GM12864 (cell line): ENCODE data around the gene DPYD.

ENCODE experiments used
- DNase-seq: peaks from one replicate; pipeline ENCODE4 v3.0.0-alpha.2; 2011; ENCODE audit warnings: low read depth
- H3K4me3 ChIP-seq: 2 replicates; pipeline ENCODE4 v1.5.1; 2011; ENCODE audit warnings: mild to moderate bottlenecking, low read depth, low read length, control low read depth
- CTCF ChIP-seq: IDR thresholded peaks from 2 replicates; pipeline ENCODE4 v1.5.1; 2011; ENCODE audit warnings: low read depth, mild to moderate bottlenecking, moderate library complexity, low read length, control low read depth, inconsistent platforms; ENCODE audit errors: missing control alignments

The DPYD gene

DNA sequence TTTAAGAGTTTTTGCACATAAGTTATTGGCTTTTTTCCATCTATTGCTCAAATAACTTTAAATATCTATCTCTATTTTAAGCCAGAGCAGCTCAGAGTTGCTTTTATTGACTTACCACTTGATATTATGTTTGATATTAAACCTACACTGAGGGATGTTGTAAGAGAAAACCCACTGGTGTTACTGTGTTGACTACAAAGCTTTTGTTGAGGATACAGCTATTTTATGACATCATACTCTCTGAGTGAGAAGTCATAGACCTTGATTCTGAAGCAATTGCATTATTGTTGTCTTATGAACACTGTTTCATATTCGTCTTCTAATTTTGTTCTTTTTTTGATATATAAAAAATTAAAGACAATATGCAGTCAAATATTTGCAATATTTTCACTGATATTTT lies 638.9 kb downstream of the DPYD start:
- DNase-seq = no peak
- TF ChIP-seq CTCF = no peak
- no peak overlapping the region for H3K4me3 ChIP-seq

DNA sequence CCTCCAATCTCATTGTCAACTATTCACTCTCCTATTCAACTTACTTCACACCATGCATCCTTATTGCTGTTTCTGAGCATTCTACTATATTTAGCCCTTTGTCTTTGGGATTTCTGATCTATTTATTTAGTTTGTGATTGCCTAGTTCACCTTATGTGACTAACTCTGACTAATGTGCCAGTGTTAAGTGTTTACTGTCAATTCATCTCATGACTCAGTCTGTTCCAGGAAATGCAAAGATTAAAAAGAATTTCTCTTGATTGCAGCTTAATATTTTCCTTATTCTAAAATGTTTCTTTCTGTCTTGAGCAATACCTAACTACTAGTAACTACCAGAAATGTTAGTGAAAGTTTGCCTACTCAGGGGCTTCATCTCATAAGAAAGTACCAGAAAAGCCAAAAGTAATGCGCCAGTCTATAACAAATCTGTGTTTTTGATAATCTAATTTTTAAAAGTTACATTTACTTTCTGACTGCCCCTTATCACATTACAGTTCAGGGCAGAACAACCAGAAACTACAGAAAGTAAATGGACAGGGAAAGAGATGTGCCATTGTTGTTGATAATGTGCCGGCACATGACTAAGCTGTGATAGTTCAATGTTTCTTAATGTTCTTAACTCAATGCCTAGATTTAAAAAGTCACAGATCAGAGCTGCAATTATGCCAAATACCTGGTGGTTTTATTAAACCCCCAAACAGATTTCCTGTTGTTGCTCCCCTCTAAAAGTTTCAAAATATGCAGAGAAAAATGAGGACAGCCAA lies 642.8 kb downstream of the DPYD start:
- no peak for TF ChIP-seq CTCF
- H3K4me3 ChIP-seq = no peak overlapping the region
- no peak for DNase-seq

DNA sequence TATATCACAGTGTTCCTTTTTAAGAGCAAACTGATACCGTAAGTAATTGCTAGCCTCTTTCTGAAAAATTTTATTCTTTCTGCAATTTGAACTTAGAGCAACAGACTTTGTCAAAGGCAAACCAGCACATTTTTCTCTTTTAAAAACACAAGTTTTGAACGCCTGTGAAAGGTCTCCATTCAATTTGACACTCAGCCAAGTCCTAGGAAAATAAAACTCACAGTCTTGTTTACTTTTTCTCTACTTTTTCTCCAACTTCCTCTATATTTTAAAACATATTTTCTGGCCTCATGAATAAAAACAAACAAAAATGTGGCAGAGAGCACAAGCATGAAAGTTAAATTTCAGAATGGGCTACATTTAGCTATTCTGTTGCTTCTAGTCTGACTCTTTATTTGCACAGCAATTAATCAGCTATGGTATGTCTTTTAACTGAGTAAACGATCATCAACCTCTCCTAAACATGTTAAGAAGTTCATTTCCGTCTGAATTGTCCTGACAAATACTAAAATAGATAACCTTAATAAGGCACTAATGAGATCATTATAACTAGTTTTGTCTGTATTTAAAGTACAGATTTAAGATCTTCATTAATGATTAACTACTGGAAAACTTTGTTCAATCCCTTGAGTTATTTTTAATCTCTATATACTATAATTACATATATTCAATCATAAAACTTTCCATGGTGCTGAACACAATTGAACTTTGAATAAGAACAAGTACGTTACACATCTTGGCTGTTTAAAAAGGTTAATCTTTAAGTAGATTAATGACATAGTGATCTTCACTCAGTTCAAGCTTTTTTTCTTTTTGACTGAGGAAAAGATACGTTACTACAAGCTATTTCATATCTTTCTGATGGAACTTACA lies 648.7 kb downstream of the DPYD start:
- no peak for DNase-seq
- no peak for TF ChIP-seq CTCF
- no peak overlapping the region for H3K4me3 ChIP-seq

DNA sequence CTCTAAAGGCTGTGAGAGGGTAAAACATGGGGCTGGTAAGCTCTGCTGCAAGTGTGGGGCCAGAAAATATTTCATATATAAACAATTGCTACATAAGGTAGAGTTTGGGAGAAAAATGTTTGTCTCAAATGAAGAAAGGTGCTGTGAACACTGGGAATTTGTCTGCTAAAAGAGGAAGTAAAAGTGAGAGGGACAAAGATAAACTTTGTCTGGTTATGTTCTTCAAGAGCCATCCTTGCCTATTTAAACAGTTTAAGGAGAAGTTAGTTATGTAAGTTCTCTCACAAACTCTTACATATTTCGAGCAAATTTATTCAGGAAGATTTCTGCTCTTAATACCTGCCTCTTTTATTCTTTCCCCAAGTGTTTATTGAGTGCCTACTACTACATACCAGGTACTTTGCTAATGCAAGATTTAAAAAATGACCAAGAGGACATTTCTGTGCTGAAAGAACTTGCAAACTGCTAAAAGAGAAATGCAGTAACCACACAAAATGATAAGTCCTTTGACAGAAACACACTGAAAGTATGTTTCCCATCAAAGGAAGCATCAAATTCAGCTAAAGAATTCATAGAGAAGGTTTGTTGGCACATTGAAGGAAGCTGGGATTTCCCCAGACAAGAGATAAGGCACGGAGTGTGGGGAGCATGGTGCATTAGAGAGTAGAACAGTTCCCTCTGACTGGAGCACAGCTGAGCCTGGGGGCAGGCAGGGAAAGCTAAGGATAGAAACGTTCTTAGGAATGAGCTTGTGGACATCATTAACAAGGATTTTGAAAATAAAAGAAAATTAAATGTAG lies 650.1 kb downstream of the DPYD start:
- DNase-seq = no peak
- TF ChIP-seq CTCF = no peak

GRCh38 chr1:97265630-97266029 lies 655.2 kb downstream of the DPYD start:
- no peak for TF ChIP-seq CTCF
- H3K4me3 ChIP-seq = no peak overlapping the region
- no peak for DNase-seq

More for the DNA sequence above, 650.1 kb downstream of the DPYD start:
- no peak overlapping the region for H3K4me3 ChIP-seq

GRCh38 chr1:97262842-97263241 lies 658.0 kb downstream of the DPYD start:
- no peak overlapping the region for H3K4me3 ChIP-seq
- DNase-seq = no peak
- no peak for TF ChIP-seq CTCF
